ENCODE data around the gene NIPA2. TPM values are rescaled to one million over a fixed set of nuclear protein-coding genes. Genes with fewer than 3 reads are reported as not detected.

NIPA2 gene
- total RNA-seq, 1 donor from 2014 or later, result 98.8 TPM

Other genes with a start within 250 kb of the NIPA2 start
- gene NIPA1, start 52.0 kb upstream of the NIPA2 start, total RNA-seq, result 16.2 and 19.8 TPM in 2 replicates
- 11.4 and 16.4 TPM in 2 replicates for gene CYFIP1, start 141.7 kb downstream of the NIPA2 start, total RNA-seq
- gene TUBGCP5, start 200.9 kb downstream of the NIPA2 start, total RNA-seq, result 21.7 and 26.2 TPM in 2 replicates